Activated CD8-positive, alpha-beta T cell treated with anti-CD3 and anti-CD28 coated beads, Interleukin-2, amount 10 ng/mL, durations not matched to agents 7 days and 5 days (primary cell): Measurements from ENCODE around the gene ZNF431. TPM values are rescaled to one million over a fixed set of nuclear protein-coding genes. Genes with fewer than 3 reads are reported as not detected.
"Not testable (repeated sequence)": the region's sequence is repeated elsewhere in the genome, so short reads cannot be mapped to it uniquely, and the experiment has no call there.

Experiments used
- ATAC-seq: fragments of 150-1000 bp; cut with Tn5 transposase; one replicate; pipeline ENCODE4 v1.10.0; 2021; ENCODE audit warnings: moderate library complexity
- CTCF ChIA-PET: fragments of 350-600 bp; sonication (Branson Sonifier 250); formaldehyde crosslinking; loops from one replicate; lab custom pipeline; 2021; ENCODE audit warnings: antibody characterized with exemption; lab: Charles Lee
- POLR2A ChIA-PET: fragments of 350-600 bp; sonication (Branson Sonifier 250); formaldehyde crosslinking; loops from one replicate; lab custom pipeline; 2021; ENCODE audit warnings: antibody characterized with exemption; lab: Charles Lee
- DNase-seq: peaks from one replicate; pipeline ENCODE4 v3.0.0-alpha.2; 2020
- H3K27ac Mint-ChIP-seq: one replicate; pipeline ENCODE4 v1.8.0; 2021; ENCODE audit warnings: mild to moderate bottlenecking, mixed read lengths
- H3K27me3 Mint-ChIP-seq: one replicate; pipeline ENCODE4 v1.8.0; 2021; ENCODE audit warnings: low read depth, mixed read lengths
- H3K36me3 Mint-ChIP-seq: one replicate; pipeline ENCODE4 v1.8.0; 2021; ENCODE audit warnings: low read depth, mixed read lengths
- H3K4me1 Mint-ChIP-seq: one replicate; pipeline ENCODE4 v1.8.0; 2021; ENCODE audit warnings: low read depth, mixed read lengths
- H3K4me3 Mint-ChIP-seq: one replicate; pipeline ENCODE4 v1.8.0; 2021; ENCODE audit warnings: mild to moderate bottlenecking, mixed read lengths
- H3K9me3 Mint-ChIP-seq: one replicate; pipeline ENCODE4 v1.8.0; 2022; ENCODE audit warnings: mixed read lengths; ENCODE audit not compliant: insufficient read depth
- total RNA-seq, 2 experiments: library from RNA; stranded (reverse); gene quantifications; one replicate each; pipeline ENCODE4 v1.2.3, GENCODE V29; 2021

The ZNF431 gene
- total RNA-seq, 2 experiments from 2014 or later, result 22.6 to 23.9 TPM

DNA sequence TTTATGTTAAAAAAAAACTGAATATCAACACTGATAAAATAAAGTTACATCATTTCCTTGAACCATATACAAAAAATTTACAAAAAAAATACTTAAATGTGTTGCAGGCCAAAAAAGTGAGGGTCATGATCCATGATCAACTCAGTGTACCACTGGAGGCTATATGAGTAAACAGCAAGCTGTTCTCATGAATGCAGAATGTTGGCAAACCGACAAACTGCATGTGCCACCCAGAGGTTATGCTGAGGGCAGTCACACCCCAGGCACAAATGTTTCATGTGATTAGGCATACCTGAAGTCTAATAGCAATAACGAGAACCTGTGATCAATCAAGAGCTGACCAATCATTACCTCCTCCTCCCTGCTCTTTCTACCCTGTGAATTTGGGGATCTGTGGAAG lies 91.9 kb downstream of the ZNF431 start:
- POLR2A ChIA-PET, result no interaction called here
- ATAC-seq, result no peak
- Mint-ChIP-seq H3K27me3 (no peaks in the 10 kb centered on the region), H3K27ac (no peak overlapping the region), H3K4me1 (no peaks in the 10 kb centered on the region), H3K4me3 (no peak overlapping the region), H3K36me3 (no peaks in the 10 kb centered on the region), H3K9me3 (peaks cover 36% of the 10 kb centered on the region)
- CTCF ChIA-PET, result no interaction called here
- DNase-seq, result no peak

GRCh38 chr19:21236751-21237150 lies 94.9 kb downstream of the ZNF431 start:
- H3K36me3 Mint-ChIP-seq, H3K27ac Mint-ChIP-seq, H3K4me3 Mint-ChIP-seq, H3K27me3 Mint-ChIP-seq, H3K4me1 Mint-ChIP-seq, DNase-seq, POLR2A ChIA-PET, ATAC-seq, CTCF ChIA-PET: not testable (repeated sequence)
- H3K9me3 Mint-ChIP-seq, result peaks cover 22% of the 10 kb centered on the region

GRCh38 chr19:21238670-21239069 lies 96.8 kb downstream of the ZNF431 start:
- no peaks in the 10 kb centered on the region for H3K27me3 Mint-ChIP-seq
- no peak overlapping the region for H3K4me3 Mint-ChIP-seq
- no peaks in the 10 kb centered on the region for H3K4me1 Mint-ChIP-seq
- POLR2A ChIA-PET, result interaction anchor here (0.6 kb wide), 1 partner anchor 274 kb away, joined by 3 read pairs; no protein-coding TSS in a partner anchor
- DNase-seq (no peak), ATAC-seq (no peak)
- H3K27ac Mint-ChIP-seq, result no peak overlapping the region
- peaks cover 19% of the 10 kb centered on the region for H3K9me3 Mint-ChIP-seq
- CTCF ChIA-PET, result no interaction called here
- no peaks in the 10 kb centered on the region for H3K36me3 Mint-ChIP-seq

Other genes with a start within 250 kb of the ZNF431 start
- gene ZNF85, start 218.8 kb upstream of the ZNF431 start, total RNA-seq, result 10 to 100 TPM; 24.6 to 24.7 TPM
- gene ZNF430, start 121.4 kb upstream of the ZNF431 start, total RNA-seq, result 10 to 100 TPM; 22.0 to 25.5 TPM
- gene ZNF714, start 59.8 kb upstream of the ZNF431 start, total RNA-seq, result 10 to 100 TPM; 18.5 to 20.0 TPM
- 10 to 100 TPM; 16.4 to 17.0 TPM for gene ZNF708, start 187.4 kb downstream of the ZNF431 start, total RNA-seq
- gene ZNF738, start 217.0 kb downstream of the ZNF431 start, total RNA-seq, result 10 to 100 TPM; 20.1 to 20.5 TPM